Measurements from ENCODE around the gene ITIH3. TPM values are rescaled to one million over a fixed set of nuclear protein-coding genes. Genes with fewer than 3 reads are reported as not detected.

ITIH3 gene
- total and polyA plus RNA-seq, 2 of the 4 experiments (the other 2 are of a cell fraction) = 0.72 to 0.94 TPM

- Histone ChIP-seq H4K91ac (ENCODE audit: insufficient read depth, low read depth, low read length) (no peak overlapping the region), H3K27ac (ENCODE audit: insufficient read depth, low read length) (no peak overlapping the region), H3K4me3 (ENCODE audit: insufficient read depth, low read depth, low read length) (no peak overlapping the region), H3K9ac (ENCODE audit: low read depth, low read length) (no peak overlapping the region), H2AK5ac (ENCODE audit: low read depth, low read length) (no peak overlapping the region), H4K5ac (ENCODE audit: low read depth, low read length) (no peak overlapping the region), H3K79me1 (ENCODE audit: low read depth in 1 of 2, low read length in 2 of 2) (no peaks in the 10 kb centered on the region), H3K9me1 (ENCODE audit: insufficient read depth, low read length) (no peaks in the 10 kb centered on the region), H2AK9ac (replicated peaks; ENCODE audit: low read depth, low read length, poor library complexity) (no peak overlapping the region), H3K36me3 (ENCODE audit: control insufficient read depth, insufficient read depth, low read length) (no peaks in the 10 kb centered on the region), H3K27me3 (ENCODE audit: control insufficient read depth, insufficient read depth, low read length) (peaks cover 23% of the 10 kb centered on the region), H4K8ac (ENCODE audit: low read depth in 2 of 2, low read length in 2 of 2) (no peak overlapping the region), H3K9me3 (ENCODE audit: control insufficient read depth, insufficient read depth, low read length) (no peaks in the 10 kb centered on the region), H2BK120ac (ENCODE audit: low read depth, low read length) (no peak overlapping the region), H3K56ac (ENCODE audit: extremely low read depth, insufficient read depth, low read length) (no peak overlapping the region), H2AFZ (replicated peaks; ENCODE audit: low read length, poor library complexity) (no peak overlapping the region), H3K18ac (ENCODE audit: low read depth, low read length) (no peak overlapping the region), H2BK15ac (ENCODE audit: low read depth, low read length) (no peak overlapping the region), H3K23ac (ENCODE audit: low read depth, low read length) (no peak overlapping the region), H2BK5ac (ENCODE audit: low read depth, low read length, poor library complexity, severe bottlenecking) (no peak overlapping the region), H3K4me2 (ENCODE audit: low read depth, low read length) (no peak overlapping the region), H2BK20ac (ENCODE audit: low read depth, low read length) (no peak overlapping the region), H4K20me1 (ENCODE audit: insufficient read depth, low read length) (no peaks in the 10 kb centered on the region), H3K14ac (replicated peaks; ENCODE audit: low read depth, low read length) (no peak overlapping the region), H3K4ac (ENCODE audit: low read depth, low read length) (no peak overlapping the region), H3K4me1 (ENCODE audit: control insufficient read depth, insufficient read depth, low read length) (no peaks in the 10 kb centered on the region)
- no peak for ATAC-seq (ENCODE audit: low read depth)
- no peak for TF ChIP-seq MAZ (IDR thresholded peaks at IDR 0.05; ENCODE audit: borderline replicate concordance, low read depth, low read length)
- TF ChIP-seq ELK1 (IDR thresholded peaks at IDR 0.05; ENCODE audit: borderline replicate concordance, low read depth, low read length) = no peak
- TF ChIP-seq SMC3 (IDR thresholded peaks at IDR 0.05; ENCODE audit: low read depth, low read length) = no peak
- TF ChIP-seq CEBPB (IDR thresholded peaks at IDR 0.05; ENCODE audit: low read depth, low read length) = no peak
- TF ChIP-seq RCOR1 (IDR thresholded peaks at IDR 0.05; ENCODE audit: insufficient replicate concordance, low read length) = no peak
- no peak for TF ChIP-seq FOS (IDR thresholded peaks at IDR 0.05; ENCODE audit: low read depth, low read length)
- TF ChIP-seq POLR2A (IDR thresholded peaks at IDR 0.05; ENCODE audit: low read depth, low read length) = no peak
- no peak for TF ChIP-seq MXI1 (IDR thresholded peaks at IDR 0.05; ENCODE audit: borderline replicate concordance, low read depth, low read length)
- TF ChIP-seq CTCF (conservative IDR thresholded peaks at IDR 0.05; ENCODE audit: low read depth, low read length) = no peak
- TF ChIP-seq MAFK (IDR thresholded peaks at IDR 0.05; ENCODE audit: low read depth, low read length) = no peak
- TF ChIP-seq USF2 (IDR thresholded peaks at IDR 0.05; ENCODE audit: low read depth, low read length) = no peak
- no peak for TF ChIP-seq RAD21 (IDR thresholded peaks at IDR 0.05; ENCODE audit: low read length)
- TF ChIP-seq CHD1 (IDR thresholded peaks at IDR 0.05; ENCODE audit: low read depth, low read length) = no peak
- TF ChIP-seq RFX5 (IDR thresholded peaks at IDR 0.05; ENCODE audit: low read depth, low read length) = no peak
- TF ChIP-seq NFE2L2 (IDR thresholded peaks at IDR 0.05; ENCODE audit: low read depth, low read length) = no peak
- TF ChIP-seq BHLHE40 (IDR thresholded peaks at IDR 0.05; ENCODE audit: low read depth, low read length) = no peak
- WGBS, 2 experiments (ENCODE audit: extremely low coverage in 2 of 2, insufficient read length in 1 of 2) = 81% methylated on average over 8 of the region's 11 CpGs; no CpG with 5 or more reads in 1 of the 2 experiments
- intact Hi-C loops (cut with micrococcal nuclease) (no loop called here), in situ Hi-C loops (cut with MboI; ENCODE audit: low sequenced_read_pairs) (no loop called here), dilution Hi-C loops (cut with HindIII; ENCODE audit: low sequenced_read_pairs, unreplicated experiment) (no loop called here)
- CTCF ChIA-PET = interaction anchor here (1.0 kb wide), 1 partner anchor 10 kb away, joined by 3 read pairs; no protein-coding TSS in a partner anchor
- no peak for DNase-seq
- no TSS peak for BruUV-seq (replicated peaks)
- POLR2A ChIA-PET (ENCODE audit: unreplicated experiment) = no interaction called here
Measured at GRCh38 chr3:52810923-52811322, 16.3 kb downstream of the ITIH3 start.

Measured in IMR-90 (cell line).